HepG2 (cell line): ENCODE measurements around the gene PLK5. TPM values are rescaled to one million over a fixed set of nuclear protein-coding genes. Genes with fewer than 3 reads are reported as not detected.

Experiments used
- AKAP8 ChIP-seq: sonication (generic); formaldehyde crosslinking; IDR thresholded peaks from 2 replicates; pipeline ENCODE4 v1.5.1; 2020; ENCODE audit warnings: mild to moderate bottlenecking, missing genetic modification reagents
- HNF4A ChIP-seq: sonication (generic); formaldehyde crosslinking; IDR thresholded peaks from 2 replicates; pipeline ENCODE4 v1.4.0; 2020; ENCODE audit warnings: missing genetic modification reagents
- LCORL ChIP-seq, 2 experiments: fragments of 450-650 bp in 1 of 2; sonication (generic) in 1 of 2; formaldehyde crosslinking in 1 of 2; IDR thresholded peaks; 2 replicates each; pipeline versions ENCODE4 v1.5.0 to v1.6.1; 2017 to 2020; ENCODE audit warnings: antibody characterized with exemption in 1 of 2, missing genetic modification reagents in 1 of 2
- MLLT10 ChIP-seq: sonication (generic); formaldehyde crosslinking; IDR thresholded peaks from 2 replicates; pipeline ENCODE4 v1.4.0; 2020; ENCODE audit warnings: missing genetic modification reagents
- NFE2L1 ChIP-seq: sonication (generic); formaldehyde crosslinking; IDR thresholded peaks from 2 replicates; pipeline ENCODE4 v1.4.0; 2020; ENCODE audit warnings: missing genetic modification reagents, mild to moderate bottlenecking, borderline replicate concordance
- PHF21A ChIP-seq: sonication (generic); formaldehyde crosslinking; IDR thresholded peaks from 2 replicates; pipeline ENCODE4 v1.5.0; 2020; ENCODE audit warnings: mild to moderate bottlenecking, missing genetic modification reagents
- SAP130 ChIP-seq: IDR thresholded peaks from 2 replicates; pipeline ENCODE4 v1.6.1; 2016; ENCODE audit warnings: low read depth
- SETDB1 ChIP-seq: sonication (generic); formaldehyde crosslinking; IDR thresholded peaks from 2 replicates; pipeline ENCODE4 v1.5.1; 2020; ENCODE audit warnings: missing genetic modification reagents, mild to moderate bottlenecking, borderline replicate concordance
- TEAD2 ChIP-seq: sonication (generic); formaldehyde crosslinking; IDR thresholded peaks from 2 replicates; pipeline ENCODE4 v1.9.0; 2021; ENCODE audit warnings: missing genetic modification reagents
- YY1 ChIP-seq: IDR thresholded peaks from 2 replicates; pipeline ENCODE4 v1.6.1; 2011; ENCODE audit warnings: low read length, low read depth, moderate library complexity, mild to moderate bottlenecking; ENCODE audit not compliant: insufficient read depth, insufficient replicate concordance
- ZNF124 ChIP-seq: sonication (generic); formaldehyde crosslinking; IDR thresholded peaks from 2 replicates; pipeline ENCODE4 v1.4.0; 2020; ENCODE audit warnings: missing genetic modification reagents
- ZNF224 ChIP-seq: sonication (generic); formaldehyde crosslinking; IDR thresholded peaks from 2 replicates; pipeline ENCODE4 v1.5.0; 2020; ENCODE audit warnings: mild to moderate bottlenecking, missing genetic modification reagents
- ZNF780A ChIP-seq: sonication (generic); formaldehyde crosslinking; IDR thresholded peaks from 2 replicates; pipeline ENCODE4 v1.8.0; 2022; ENCODE audit warnings: mild to moderate bottlenecking, missing genetic modification reagents, moderate library complexity
- ZNF83 ChIP-seq: sonication (generic); formaldehyde crosslinking; IDR thresholded peaks from 2 replicates; pipeline ENCODE4 v1.4.0; 2020; ENCODE audit warnings: missing genetic modification reagents, mild to moderate bottlenecking, borderline replicate concordance
- polyA plus RNA-seq, 8 experiments: library from polyadenylated mRNA; depleted of rRNA in 3 of 8; stranded (reverse) in 7 of 8; unstranded in 1 of 8; fragments of >200 nt; fragmentation: Illumina TruSeq in 4 of 8; extraction: Trizol in 4 of 8; gene quantifications; 2 replicates each; pipeline versions ENCODE4 v1.2.1 to v1.2.3, GENCODE V29; 2011 to 2016; ENCODE audit warnings: low read depth in 4 of 8, missing spikeins in 1 of 8, mixed read lengths in 1 of 8; ENCODE audit not compliant: insufficient read depth in 1 of 8
- total RNA-seq, 5 experiments: library from RNA; depleted of rRNA; stranded (reverse); fragments of >200 nt; fragmentation: Illumina TruSeq; extraction: Trizol; gene quantifications; 2 replicates each; pipeline ENCODE4 v1.2.3, GENCODE V29; 2016; ENCODE audit warnings: low read depth in 1 of 5
- TF ChIP-seq, protein P1 (sequence below), 2 experiments: sonication (generic) in 1 of 2; formaldehyde crosslinking in 1 of 2; IDR thresholded peaks; 2 replicates each; pipeline versions ENCODE4 v1.6.1 to v1.9.0; 2014 to 2022; ENCODE audit warnings: antibody characterized with exemption in 1 of 2, borderline replicate concordance in 1 of 2, inconsistent platforms in 1 of 2, low read depth in 1 of 2, missing genetic modification reagents in 1 of 2
- TF ChIP-seq, protein P2 (sequence below): sonication (generic); formaldehyde crosslinking; IDR thresholded peaks from 2 replicates; pipeline ENCODE4 v1.8.0; 2022; ENCODE audit warnings: missing genetic modification reagents, low read depth, mild to moderate bottlenecking, borderline replicate concordance
- TF ChIP-seq, protein P3 (sequence below): sonication (generic); formaldehyde crosslinking; IDR thresholded peaks from 2 replicates; pipeline ENCODE4 v1.5.0; 2020; ENCODE audit warnings: missing genetic modification reagents
- TF ChIP-seq, protein P4 (sequence below): sonication (generic); formaldehyde crosslinking; IDR thresholded peaks from 2 replicates; pipeline ENCODE4 v1.8.0; 2022; ENCODE audit warnings: mild to moderate bottlenecking, missing genetic modification reagents, moderate library complexity

Gene PLK5
- total and polyA plus RNA-seq, 2 of the 13 experiments (the other 11 are each of a cell fraction or from before 2014, with no cell fraction given): not detected

DNA sequence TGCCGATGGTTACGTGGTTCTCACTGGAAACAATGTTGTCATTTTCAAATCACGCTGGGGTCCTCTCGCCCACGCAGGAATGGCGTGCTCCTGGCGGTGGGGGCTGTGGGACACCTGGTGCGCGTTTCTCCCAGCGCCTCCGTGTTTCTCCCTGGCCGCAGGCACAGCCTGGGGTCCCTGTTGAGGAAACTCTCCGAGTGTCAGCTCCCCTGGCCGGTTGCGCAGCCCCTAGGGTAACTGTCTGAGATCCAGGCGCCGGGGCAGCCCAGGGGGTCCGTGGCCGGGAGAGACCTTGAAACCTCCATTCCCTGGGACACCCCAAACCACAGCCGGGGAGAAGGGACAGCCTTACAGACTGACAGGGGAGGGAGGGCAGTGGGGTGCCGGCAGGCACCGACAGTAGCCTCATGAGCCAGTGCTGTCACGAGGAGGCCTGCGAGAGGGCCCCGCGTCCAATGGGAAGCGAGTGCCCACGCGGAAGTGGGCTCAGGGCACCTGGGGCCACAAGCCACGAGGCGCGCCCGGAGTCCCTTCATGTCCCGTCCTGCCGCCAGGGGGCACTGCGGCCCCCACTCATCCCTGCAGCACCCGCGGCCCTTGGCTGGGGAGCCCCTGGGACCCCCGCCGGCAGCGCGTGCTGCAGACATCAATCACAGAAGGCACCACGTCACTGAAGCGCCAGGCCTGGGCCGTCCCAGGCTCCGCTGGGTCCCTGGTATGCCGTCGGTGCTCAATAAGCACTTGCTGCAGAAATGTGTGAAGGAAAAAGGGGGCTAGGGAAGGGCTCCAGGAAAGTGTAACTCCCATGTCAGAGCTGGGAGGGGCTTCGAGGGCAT lies 20.6 kb upstream of the PLK5 start (continued):
- TF ChIP-seq, protein P1, sequence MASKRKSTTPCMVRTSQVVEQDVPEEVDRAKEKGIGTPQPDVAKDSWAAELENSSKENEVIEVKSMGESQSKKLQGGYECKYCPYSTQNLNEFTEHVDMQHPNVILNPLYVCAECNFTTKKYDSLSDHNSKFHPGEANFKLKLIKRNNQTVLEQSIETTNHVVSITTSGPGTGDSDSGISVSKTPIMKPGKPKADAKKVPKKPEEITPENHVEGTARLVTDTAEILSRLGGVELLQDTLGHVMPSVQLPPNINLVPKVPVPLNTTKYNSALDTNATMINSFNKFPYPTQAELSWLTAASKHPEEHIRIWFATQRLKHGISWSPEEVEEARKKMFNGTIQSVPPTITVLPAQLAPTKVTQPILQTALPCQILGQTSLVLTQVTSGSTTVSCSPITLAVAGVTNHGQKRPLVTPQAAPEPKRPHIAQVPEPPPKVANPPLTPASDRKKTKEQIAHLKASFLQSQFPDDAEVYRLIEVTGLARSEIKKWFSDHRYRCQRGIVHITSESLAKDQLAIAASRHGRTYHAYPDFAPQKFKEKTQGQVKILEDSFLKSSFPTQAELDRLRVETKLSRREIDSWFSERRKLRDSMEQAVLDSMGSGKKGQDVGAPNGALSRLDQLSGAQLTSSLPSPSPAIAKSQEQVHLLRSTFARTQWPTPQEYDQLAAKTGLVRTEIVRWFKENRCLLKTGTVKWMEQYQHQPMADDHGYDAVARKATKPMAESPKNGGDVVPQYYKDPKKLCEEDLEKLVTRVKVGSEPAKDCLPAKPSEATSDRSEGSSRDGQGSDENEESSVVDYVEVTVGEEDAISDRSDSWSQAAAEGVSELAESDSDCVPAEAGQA (IDR thresholded peaks at IDR 0.05; ENCODE audit: low read depth): no peak
- TF ChIP-seq, protein P1 (CRISPR knock-in tag; IDR thresholded peaks at IDR 0.05; ENCODE audit: borderline replicate concordance): no peak
- TF ChIP-seq ZNF83 (CRISPR knock-in tag) (no peak), NFE2L1 (CRISPR knock-in tag) (no peak), HNF4A (CRISPR knock-in tag) (no peak), TEAD2 (CRISPR knock-in tag) (no peak), ZNF224 (no peak), AKAP8 (CRISPR knock-in tag) (no peak), ZNF124 (CRISPR knock-in tag) (no peak), LCORL (IDR thresholded peaks at IDR 0.05) (no peak), LCORL (CRISPR knock-in tag; IDR thresholded peaks at IDR 0.05) (no peak), ZNF780A (CRISPR knock-in tag) (no peak), YY1 (no peak), PHF21A (CRISPR knock-in tag) (no peak), SAP130 (peak; percentile 49), SETDB1 (CRISPR knock-in tag) (no peak), MLLT10 (CRISPR knock-in tag) (no peak)
- TF ChIP-seq, protein P2, sequence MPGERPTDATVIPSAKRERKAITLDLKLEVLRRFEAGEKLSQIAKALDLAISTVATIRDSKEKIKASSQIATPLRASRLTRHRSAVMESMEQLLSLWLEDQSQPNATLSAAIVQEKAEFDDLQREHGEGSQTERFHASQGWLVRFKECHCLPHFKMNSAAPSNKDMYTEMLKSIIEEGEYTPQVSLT (CRISPR knock-in tag): no peak
- TF ChIP-seq, protein P3, sequence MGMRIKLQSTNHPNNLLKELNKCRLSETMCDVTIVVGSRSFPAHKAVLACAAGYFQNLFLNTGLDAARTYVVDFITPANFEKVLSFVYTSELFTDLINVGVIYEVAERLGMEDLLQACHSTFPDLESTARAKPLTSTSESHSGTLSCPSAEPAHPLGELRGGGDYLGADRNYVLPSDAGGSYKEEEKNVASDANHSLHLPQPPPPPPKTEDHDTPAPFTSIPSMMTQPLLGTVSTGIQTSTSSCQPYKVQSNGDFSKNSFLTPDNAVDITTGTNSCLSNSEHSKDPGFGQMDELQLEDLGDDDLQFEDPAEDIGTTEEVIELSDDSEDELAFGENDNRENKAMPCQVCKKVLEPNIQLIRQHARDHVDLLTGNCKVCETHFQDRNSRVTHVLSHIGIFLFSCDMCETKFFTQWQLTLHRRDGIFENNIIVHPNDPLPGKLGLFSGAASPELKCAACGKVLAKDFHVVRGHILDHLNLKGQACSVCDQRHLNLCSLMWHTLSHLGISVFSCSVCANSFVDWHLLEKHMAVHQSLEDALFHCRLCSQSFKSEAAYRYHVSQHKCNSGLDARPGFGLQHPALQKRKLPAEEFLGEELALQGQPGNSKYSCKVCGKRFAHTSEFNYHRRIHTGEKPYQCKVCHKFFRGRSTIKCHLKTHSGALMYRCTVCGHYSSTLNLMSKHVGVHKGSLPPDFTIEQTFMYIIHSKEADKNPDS (CRISPR knock-in tag): peak; percentile 46; the same call in 1 of the 2 replicates
- TF ChIP-seq, protein P4, sequence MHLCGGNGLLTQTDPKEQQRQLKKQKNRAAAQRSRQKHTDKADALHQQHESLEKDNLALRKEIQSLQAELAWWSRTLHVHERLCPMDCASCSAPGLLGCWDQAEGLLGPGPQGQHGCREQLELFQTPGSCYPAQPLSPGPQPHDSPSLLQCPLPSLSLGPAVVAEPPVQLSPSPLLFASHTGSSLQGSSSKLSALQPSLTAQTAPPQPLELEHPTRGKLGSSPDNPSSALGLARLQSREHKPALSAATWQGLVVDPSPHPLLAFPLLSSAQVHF (CRISPR knock-in tag): no peak
